OCI-LY3 (cell line): ENCODE results near the gene PAM.

ENCODE experiments used
- CTCF ChIP-seq: fragments of 200-600, 300-600 bp; sonication (generic); IDR thresholded peaks from 2 replicates; pipeline ENCODE4 v1.5.1; 2014; ENCODE audit warnings: antibody characterized with exemption, low read length, low read depth
- EZH2phosphoT487 ChIP-seq: fragments of 200-600 bp; shearing (Covaris generic); IDR thresholded peaks from 2 replicates; pipeline ENCODE4 v1.6.1; 2018; ENCODE audit warnings: antibody characterized with exemption, mixed run types, low read depth

GRCh38 chr5:102747386-102748166 is 7.5 kb upstream of the PAM start:
- TF ChIP-seq CTCF (no peak), EZH2phosphoT487 (no peak)
